Measurements from ENCODE around the gene TP73.

The TP73 gene

GRCh38 chr1:3633344-3634058, 18.8 kb upstream of the TP73 start:
- TF ChIP-seq POLR2A (IDR thresholded peaks at IDR 0.05; ENCODE audit: low read depth, low read length): no peak
- no peak for FAIRE-seq
- no peak for DNase-seq (ENCODE audit: insufficient read length, low spot score)

- no peak for TF ChIP-seq POLR2A (IDR thresholded peaks at IDR 0.05; ENCODE audit: low read depth, low read length)
- DNase-seq (ENCODE audit: insufficient read length, low spot score): no peak
- FAIRE-seq: no peak
Measured at GRCh38 chr1:3634059-3634800, 18.1 kb upstream of the TP73 start.

- FAIRE-seq (no peak), DNase-seq (ENCODE audit: insufficient read length, low spot score) (no peak)
- TF ChIP-seq POLR2A (IDR thresholded peaks at IDR 0.05; ENCODE audit: low read depth, low read length): no peak
Measured at GRCh38 chr1:3636080-3636479, 16.2 kb upstream of the TP73 start.

GRCh38 chr1:3636531-3636930, 15.8 kb upstream of the TP73 start:
- DNase-seq (ENCODE audit: insufficient read length, low spot score) (no peak), FAIRE-seq (no peak)
- TF ChIP-seq POLR2A (IDR thresholded peaks at IDR 0.05; ENCODE audit: low read depth, low read length): no peak

- DNase-seq (ENCODE audit: insufficient read length, low spot score) (no peak), FAIRE-seq (no peak)
- TF ChIP-seq POLR2A (IDR thresholded peaks at IDR 0.05; ENCODE audit: low read depth, low read length): no peak
Measured at GRCh38 chr1:3638027-3638426, 14.3 kb upstream of the TP73 start.

GRCh38 chr1:3638676-3639075, 13.6 kb upstream of the TP73 start:
- DNase-seq (ENCODE audit: insufficient read length, low spot score): no peak
- no peak for FAIRE-seq
- no peak for TF ChIP-seq POLR2A (IDR thresholded peaks at IDR 0.05; ENCODE audit: low read depth, low read length)

- TF ChIP-seq POLR2A (IDR thresholded peaks at IDR 0.05; ENCODE audit: low read depth, low read length): no peak
- no peak for FAIRE-seq
- DNase-seq (ENCODE audit: insufficient read length, low spot score): no peak
Measured at GRCh38 chr1:3639397-3639911, 12.9 kb upstream of the TP73 start.

GRCh38 chr1:3640121-3640837, 12.0 kb upstream of the TP73 start:
- no peak for TF ChIP-seq POLR2A (IDR thresholded peaks at IDR 0.05; ENCODE audit: low read depth, low read length)
- FAIRE-seq: no peak
- no peak for DNase-seq (ENCODE audit: insufficient read length, low spot score)

GRCh38 chr1:3641046-3641760, 11.1 kb upstream of the TP73 start:
- FAIRE-seq (no peak), DNase-seq (ENCODE audit: insufficient read length, low spot score) (no peak)
- TF ChIP-seq POLR2A (IDR thresholded peaks at IDR 0.05; ENCODE audit: low read depth, low read length): no peak

- FAIRE-seq (no peak), DNase-seq (ENCODE audit: insufficient read length, low spot score) (no peak)
- no peak for TF ChIP-seq POLR2A (IDR thresholded peaks at IDR 0.05; ENCODE audit: low read depth, low read length)
Measured at GRCh38 chr1:3641816-3642215, 10.5 kb upstream of the TP73 start.

GRCh38 chr1:3642919-3643675, 9.2 kb upstream of the TP73 start:
- TF ChIP-seq POLR2A (IDR thresholded peaks at IDR 0.05; ENCODE audit: low read depth, low read length): no peak
- FAIRE-seq: no peak
- DNase-seq (ENCODE audit: insufficient read length, low spot score): no peak

GRCh38 chr1:3644273-3644672, 8.0 kb upstream of the TP73 start:
- TF ChIP-seq POLR2A (IDR thresholded peaks at IDR 0.05; ENCODE audit: low read depth, low read length): no peak
- FAIRE-seq (no peak), DNase-seq (ENCODE audit: insufficient read length, low spot score) (no peak)

GRCh38 chr1:3645247-3645646, 7.1 kb upstream of the TP73 start:
- no peak for FAIRE-seq
- no peak for DNase-seq (ENCODE audit: insufficient read length, low spot score)
- no peak for TF ChIP-seq POLR2A (IDR thresholded peaks at IDR 0.05; ENCODE audit: low read depth, low read length)

Data from H54 (cell line).